SK-N-SH (cell line): Measurements from ENCODE around the gene SYNE1. TPM values are rescaled to one million over a fixed set of nuclear protein-coding genes. Genes with fewer than 3 reads are reported as not detected.

Experiments
- CTCF ChIA-PET: fragments of 300-600, 350-600 bp; formaldehyde crosslinking; extraction: SDS; loops from one replicate; lab custom pipeline; 2021; lab: Yijun Ruan, JAX
- POLR2A ChIA-PET: fragments of 350-600 bp; sonication (Branson Sonifier 250); formaldehyde crosslinking; extraction: SDS; loops from one replicate; lab custom pipeline; 2020; ENCODE audit warnings: antibody characterized with exemption, inconsistent platforms; lab: Yijun Ruan, JAX
- DNase-seq: peaks from one replicate; pipeline ENCODE4 v3.0.0; 2012
- H2AFZ ChIP-seq: fragments of 200-600 bp; sonication (generic); 2 replicates; pipeline ENCODE4 v1.8.1; 2016; ENCODE audit warnings: antibody characterized with exemption, mild to moderate bottlenecking, low read depth
- H3F3A ChIP-seq: fragments of 200-600 bp; sonication (generic); replicated peaks from 2 replicates; pipeline ENCODE3; 2016; ENCODE audit warnings: antibody characterized with exemption, mild to moderate bottlenecking; ENCODE audit not compliant: insufficient read depth
- H3K27ac ChIP-seq, 2 experiments: fragments of 200-500 bp in 1 of 2; fragments of 200-600 bp in 1 of 2; sonication (Bioruptor generic) in 1 of 2; sonication (generic), shearing (Covaris generic) in 1 of 2; 2 replicates each; pipeline versions ENCODE4 v1.5.1 to v1.6.1; 2014 to 2016; ENCODE audit warnings: low read depth in 2 of 2, inconsistent platforms in 1 of 2, low read length in 1 of 2, mild to moderate bottlenecking in 1 of 2, mixed read lengths in 1 of 2
- H3K27me3 ChIP-seq: fragments of 200-600 bp; sonication (generic), shearing (Covaris generic); 2 replicates; pipeline ENCODE4 v1.6.1; 2016; ENCODE audit warnings: mixed run types; ENCODE audit not compliant: insufficient read depth
- H3K36me3 ChIP-seq, 2 experiments: fragments of 200-500 bp in 1 of 2; fragments of 200-600 bp in 1 of 2; sonication (Bioruptor generic) in 1 of 2; sonication (generic) in 1 of 2; replicated peaks in 1 of 2; 2 replicates each; pipeline versions ENCODE3 to v1.5.1; 2014 to 2016; ENCODE audit warnings: low read length in 1 of 2, mild to moderate bottlenecking in 1 of 2; ENCODE audit not compliant: insufficient read depth in 2 of 2, control insufficient read depth in 1 of 2
- H3K4me1 ChIP-seq, 2 experiments: fragments of 200-500 bp in 1 of 2; fragments of 200-600 bp in 1 of 2; sonication (Bioruptor generic) in 1 of 2; sonication (generic), shearing (Covaris generic) in 1 of 2; 2 replicates each; pipeline versions ENCODE4 v1.5.1 to v1.6.1; 2014 to 2016; ENCODE audit warnings: low read depth in 1 of 2, low read length in 1 of 2, mixed run types in 1 of 2; ENCODE audit not compliant: insufficient read depth in 2 of 2, control insufficient read depth in 1 of 2
- H3K4me2 ChIP-seq: fragments of 200-600 bp; sonication (generic), shearing (Covaris generic); 2 replicates; pipeline ENCODE4 v1.6.1; 2017; ENCODE audit warnings: mixed run types
- H3K4me3 ChIP-seq, 2 experiments: fragments of 200-500 bp in 1 of 2; fragments of 200-600 bp in 1 of 2; sonication (Bioruptor generic) in 1 of 2; sonication (generic), shearing (Covaris generic) in 1 of 2; 2 replicates each; pipeline versions ENCODE4 v1.5.1 to v1.8.1; 2014 to 2016; ENCODE audit warnings: low read depth in 2 of 2, inconsistent platforms in 1 of 2, low read length in 1 of 2, mild to moderate bottlenecking in 1 of 2, mixed read lengths in 1 of 2, moderate library complexity in 1 of 2
- H3K79me2 ChIP-seq: fragments of 200-600 bp; sonication (generic); 2 replicates; pipeline ENCODE4 v1.8.1; 2017; ENCODE audit warnings: mild to moderate bottlenecking; ENCODE audit not compliant: insufficient read depth
- H3K9ac ChIP-seq: fragments of 200-600 bp; sonication (generic); 2 replicates; pipeline ENCODE4 v1.6.1; 2017; ENCODE audit warnings: mixed run types
- H3K9me2 ChIP-seq: fragments of 200-600 bp; sonication (generic); 2 replicates; pipeline ENCODE4 v1.6.1; 2017; ENCODE audit warnings: mixed run types
- H3K9me3 ChIP-seq: fragments of 200-600 bp; sonication (generic); 2 replicates; pipeline ENCODE4 v1.6.1; 2017; ENCODE audit warnings: mixed run types, mild to moderate bottlenecking, moderate library complexity
- H4K20me1 ChIP-seq: fragments of 200-600 bp; sonication (generic); 2 replicates; pipeline ENCODE4 v1.6.1; 2017; ENCODE audit warnings: mild to moderate bottlenecking, mixed run types; ENCODE audit not compliant: insufficient read depth
- EP300 ChIP-seq, 2 experiments: IDR thresholded peaks; 2 replicates each; pipeline versions ENCODE4 v1.4.0 to v1.6.1; 2012; ENCODE audit warnings: borderline replicate concordance in 1 of 2, low read depth in 1 of 2, low read length in 1 of 2
- FOSL2 ChIP-seq: IDR thresholded peaks from 2 replicates; pipeline ENCODE4 v1.4.0; 2012; ENCODE audit warnings: low read depth, mild to moderate bottlenecking, moderate library complexity, borderline replicate concordance
- GABPA ChIP-seq: IDR thresholded peaks from 2 replicates; pipeline ENCODE4 v1.4.0; 2012; ENCODE audit warnings: low read depth, mild to moderate bottlenecking
- GATA2 ChIP-seq: sonication (generic); formaldehyde crosslinking; IDR thresholded peaks from 2 replicates; pipeline ENCODE4 v1.5.0; 2020; ENCODE audit warnings: mild to moderate bottlenecking, missing genetic modification reagents
- JUND ChIP-seq: IDR thresholded peaks from 2 replicates; pipeline ENCODE4 v1.4.0; 2012
- SIN3A ChIP-seq: IDR thresholded peaks from 2 replicates; pipeline ENCODE4 v1.6.1; 2012; ENCODE audit warnings: low read depth, mild to moderate bottlenecking, low read length, moderate library complexity, borderline replicate concordance
- WGBS: methylation state at CpG from one replicate; pipeline ENCODE4 v1.1.6; 2017; ENCODE audit warnings: low lambda C conversion rate; 5-methylcytosine and 5-hydroxymethylcytosine counted together
- polyA plus RNA-seq, 3 experiments: library from polyadenylated mRNA; depleted of rRNA; stranded (reverse); fragments of >200 nt; gene quantifications; 2 replicates each; pipeline ENCODE4 v1.2.3, GENCODE V29; 2012
- TF ChIP-seq, protein P1 (sequence below): fragments of 150-350 bp; IDR thresholded peaks from 2 replicates; pipeline ENCODE4 v1.6.1; 2017; ENCODE audit warnings: antibody characterized with exemption, low read length, low read depth, borderline replicate concordance
- TF ChIP-seq, protein P2 (sequence below): fragments of 200-600 bp; sonication (generic); IDR thresholded peaks from 2 replicates; pipeline ENCODE4 v1.6.1; 2017; ENCODE audit warnings: antibody characterized with exemption, mild to moderate bottlenecking, moderate library complexity
- TF ChIP-seq, protein P3 (sequence below): IDR thresholded peaks from 2 replicates; pipeline ENCODE4 v1.4.0; 2012; ENCODE audit warnings: low read depth, borderline replicate concordance

SYNE1 gene
- polyA plus RNA-seq, 1 of the 3 experiments (the other 2 are of a cell fraction) = 31.1 TPM

DNA sequence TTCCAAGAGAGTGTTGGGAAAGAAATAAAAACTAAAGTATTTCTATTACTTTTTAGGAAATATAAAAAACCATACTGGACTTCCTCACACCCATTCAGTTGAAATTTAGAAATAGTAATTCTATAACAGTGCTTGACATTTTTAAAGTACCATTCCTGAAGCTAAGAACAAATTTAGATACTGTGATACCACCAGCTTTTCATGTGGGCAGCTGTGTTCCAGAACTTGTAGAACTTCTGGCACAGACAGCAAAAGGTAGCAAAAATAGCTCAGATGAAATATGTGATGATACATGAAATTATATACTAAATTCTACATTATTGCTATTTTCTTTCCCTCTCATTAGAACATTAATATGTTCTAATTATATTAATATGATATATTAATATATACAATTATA lies 346.5 kb downstream of the SYNE1 start:
- H3K9me3 ChIP-seq = no peaks in the 10 kb centered on the region

DNA sequence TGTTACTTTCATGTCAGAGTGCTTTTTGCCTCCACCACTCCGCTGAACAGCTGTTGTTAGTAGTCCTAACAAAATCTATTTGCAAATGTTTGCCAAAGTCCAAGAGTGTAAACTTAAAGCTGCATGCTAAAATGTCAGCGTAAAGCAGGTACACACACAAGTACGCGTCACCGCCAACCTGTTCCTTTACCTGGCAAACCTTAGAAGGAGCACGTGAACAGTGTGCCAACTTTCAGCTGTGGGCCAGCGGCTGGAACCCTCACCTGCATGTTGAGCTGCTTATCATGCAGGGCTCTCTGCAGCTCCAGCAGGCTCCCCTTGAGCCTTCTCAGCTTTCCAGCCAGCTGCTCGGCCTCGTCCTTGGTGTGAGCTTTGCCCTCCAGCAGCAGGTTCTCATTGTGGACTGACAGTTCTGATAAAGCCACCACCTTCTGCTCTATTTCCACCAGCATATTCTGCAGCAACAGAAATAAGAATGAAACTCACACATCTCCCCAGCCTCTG lies 359.3 kb downstream of the SYNE1 start:
- CTCF ChIA-PET = interaction anchor here (0.8 to 2.6 kb wide), 3 partner anchors 10 to 102 kb away, joined by 3 to 12 read pairs (median 3); no protein-coding TSS in a partner anchor
- Histone ChIP-seq H3K4me3 (no peak overlapping the region), H3K36me3 (peaks cover 57 to 59% of the 10 kb centered on the region in 2 experiments)

More for the DNA sequence above, 346.5 kb downstream of the SYNE1 start:
- H3K27me3 ChIP-seq = no peaks in the 10 kb centered on the region
- H3F3A ChIP-seq = peaks cover 9% of the 10 kb centered on the region
- no peak overlapping the region for H3K4me2 ChIP-seq
- TF ChIP-seq, protein P1, sequence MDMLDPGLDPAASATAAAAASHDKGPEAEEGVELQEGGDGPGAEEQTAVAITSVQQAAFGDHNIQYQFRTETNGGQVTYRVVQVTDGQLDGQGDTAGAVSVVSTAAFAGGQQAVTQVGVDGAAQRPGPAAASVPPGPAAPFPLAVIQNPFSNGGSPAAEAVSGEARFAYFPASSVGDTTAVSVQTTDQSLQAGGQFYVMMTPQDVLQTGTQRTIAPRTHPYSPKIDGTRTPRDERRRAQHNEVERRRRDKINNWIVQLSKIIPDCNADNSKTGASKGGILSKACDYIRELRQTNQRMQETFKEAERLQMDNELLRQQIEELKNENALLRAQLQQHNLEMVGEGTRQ = no peak
- no peak for TF ChIP-seq GABPA
- TF ChIP-seq, protein P2, sequence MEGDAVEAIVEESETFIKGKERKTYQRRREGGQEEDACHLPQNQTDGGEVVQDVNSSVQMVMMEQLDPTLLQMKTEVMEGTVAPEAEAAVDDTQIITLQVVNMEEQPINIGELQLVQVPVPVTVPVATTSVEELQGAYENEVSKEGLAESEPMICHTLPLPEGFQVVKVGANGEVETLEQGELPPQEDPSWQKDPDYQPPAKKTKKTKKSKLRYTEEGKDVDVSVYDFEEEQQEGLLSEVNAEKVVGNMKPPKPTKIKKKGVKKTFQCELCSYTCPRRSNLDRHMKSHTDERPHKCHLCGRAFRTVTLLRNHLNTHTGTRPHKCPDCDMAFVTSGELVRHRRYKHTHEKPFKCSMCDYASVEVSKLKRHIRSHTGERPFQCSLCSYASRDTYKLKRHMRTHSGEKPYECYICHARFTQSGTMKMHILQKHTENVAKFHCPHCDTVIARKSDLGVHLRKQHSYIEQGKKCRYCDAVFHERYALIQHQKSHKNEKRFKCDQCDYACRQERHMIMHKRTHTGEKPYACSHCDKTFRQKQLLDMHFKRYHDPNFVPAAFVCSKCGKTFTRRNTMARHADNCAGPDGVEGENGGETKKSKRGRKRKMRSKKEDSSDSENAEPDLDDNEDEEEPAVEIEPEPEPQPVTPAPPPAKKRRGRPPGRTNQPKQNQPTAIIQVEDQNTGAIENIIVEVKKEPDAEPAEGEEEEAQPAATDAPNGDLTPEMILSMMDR = no peak
- no peak for TF ChIP-seq SIN3A
- no peak for TF ChIP-seq JUND
- TF ChIP-seq, all 33 proteins: peak for 0
- Histone ChIP-seq H3K27ac (no peak overlapping the region), H3K4me3 (no peak overlapping the region), H3K36me3 (peaks cover 57 to 79% of the 10 kb centered on the region in 2 experiments), H3K79me2 (no peaks in the 10 kb centered on the region; the same call in 1 of the 2 replicates), H2AFZ (no peak overlapping the region), H4K20me1 (no peaks in the 10 kb centered on the region), H3K4me1 (peaks cover 0 to 3% of the 10 kb centered on the region in 2 experiments; a peak in 1 of 4 replicates), H3K9me2 (no peaks in the 10 kb centered on the region), H3K9ac (no peak overlapping the region)
- CTCF ChIA-PET = interaction anchor here (0.7 to 0.8 kb wide), 2 partner anchors 10 to 11 kb away, joined by 3 read pairs; no protein-coding TSS in a partner anchor
- DNase-seq = no peak
- POLR2A ChIA-PET = no interaction called here

More for the DNA sequence above, 359.3 kb downstream of the SYNE1 start:
- Histone ChIP-seq H3K27me3 (no peaks in the 10 kb centered on the region), H3K27ac (no peak overlapping the region), H3K9me3 (no peaks in the 10 kb centered on the region), H3K9ac (no peak overlapping the region), H3K79me2 (no peaks in the 10 kb centered on the region), H4K20me1 (no peaks in the 10 kb centered on the region), H3K9me2 (no peaks in the 10 kb centered on the region), H2AFZ (no peak overlapping the region)
- POLR2A ChIA-PET = no interaction called here
- 88% methylated on average over 9 of the region's 9 CpGs for WGBS
- TF ChIP-seq JUND (no peak), FOSL2 (no peak), GATA2 (CRISPR knock-in tag) (no peak), EP300 (IDR thresholded peaks at IDR 0.05; ENCODE audit: borderline replicate concordance in 1 of 2, low read depth in 1 of 2, low read length in 1 of 2) (no peak)
- TF ChIP-seq, protein P3, sequence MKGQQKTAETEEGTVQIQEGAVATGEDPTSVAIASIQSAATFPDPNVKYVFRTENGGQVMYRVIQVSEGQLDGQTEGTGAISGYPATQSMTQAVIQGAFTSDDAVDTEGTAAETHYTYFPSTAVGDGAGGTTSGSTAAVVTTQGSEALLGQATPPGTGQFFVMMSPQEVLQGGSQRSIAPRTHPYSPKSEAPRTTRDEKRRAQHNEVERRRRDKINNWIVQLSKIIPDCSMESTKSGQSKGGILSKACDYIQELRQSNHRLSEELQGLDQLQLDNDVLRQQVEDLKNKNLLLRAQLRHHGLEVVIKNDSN = no peak
- TF ChIP-seq, all 33 proteins: peak for 0
- H3F3A ChIP-seq = peaks cover 14% of the 10 kb centered on the region
- H3K4me2 ChIP-seq = no peak overlapping the region
- H3K4me1 ChIP-seq = no peaks in the 10 kb centered on the region
- DNase-seq = no peak
